ENCODE data around the gene ING5.

DNA sequence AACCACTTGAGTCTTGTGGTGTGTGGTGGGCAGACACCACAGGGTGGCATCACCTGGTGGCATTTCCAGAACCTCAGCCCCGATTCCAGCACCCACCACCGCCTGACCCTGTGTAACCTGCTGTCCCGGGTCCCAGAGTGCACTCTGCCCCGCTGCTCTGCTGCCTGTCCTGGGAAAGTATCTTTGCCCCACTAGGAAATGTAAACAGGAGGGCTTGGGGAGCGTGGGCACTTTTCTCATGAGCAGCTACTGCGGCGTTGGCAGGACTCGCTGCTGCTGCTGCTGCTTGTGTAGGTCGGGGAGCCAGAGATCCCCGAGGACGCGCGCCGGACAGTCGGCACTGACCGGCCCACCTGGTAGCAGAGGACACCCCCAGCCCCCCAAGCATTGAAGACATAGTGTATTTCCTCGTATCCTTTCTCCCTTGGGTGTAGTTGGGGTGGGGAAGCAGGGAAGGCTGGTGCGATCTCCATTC lies 28.6 kb upstream of the ING5 start:
- TF ChIP-seq, protein P1, sequence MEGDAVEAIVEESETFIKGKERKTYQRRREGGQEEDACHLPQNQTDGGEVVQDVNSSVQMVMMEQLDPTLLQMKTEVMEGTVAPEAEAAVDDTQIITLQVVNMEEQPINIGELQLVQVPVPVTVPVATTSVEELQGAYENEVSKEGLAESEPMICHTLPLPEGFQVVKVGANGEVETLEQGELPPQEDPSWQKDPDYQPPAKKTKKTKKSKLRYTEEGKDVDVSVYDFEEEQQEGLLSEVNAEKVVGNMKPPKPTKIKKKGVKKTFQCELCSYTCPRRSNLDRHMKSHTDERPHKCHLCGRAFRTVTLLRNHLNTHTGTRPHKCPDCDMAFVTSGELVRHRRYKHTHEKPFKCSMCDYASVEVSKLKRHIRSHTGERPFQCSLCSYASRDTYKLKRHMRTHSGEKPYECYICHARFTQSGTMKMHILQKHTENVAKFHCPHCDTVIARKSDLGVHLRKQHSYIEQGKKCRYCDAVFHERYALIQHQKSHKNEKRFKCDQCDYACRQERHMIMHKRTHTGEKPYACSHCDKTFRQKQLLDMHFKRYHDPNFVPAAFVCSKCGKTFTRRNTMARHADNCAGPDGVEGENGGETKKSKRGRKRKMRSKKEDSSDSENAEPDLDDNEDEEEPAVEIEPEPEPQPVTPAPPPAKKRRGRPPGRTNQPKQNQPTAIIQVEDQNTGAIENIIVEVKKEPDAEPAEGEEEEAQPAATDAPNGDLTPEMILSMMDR (IDR thresholded peaks at IDR 0.05) = no peak
- TF ChIP-seq POLR2A (IDR thresholded peaks at IDR 0.05) = no peak
